Caco-2 (cell line): ENCODE data around the gene PODXL. TPM values are rescaled to one million over a fixed set of nuclear protein-coding genes. Genes with fewer than 3 reads are reported as not detected.

Source experiments
- BruUV-seq: library from RNA; stranded (reverse); fragments of 400-500 nt; replicated peaks from 2 replicates; lab custom pipeline; 2021; lab: Mats Ljungman, UMichigan
- CTCF ChIA-PET: fragments of 300-600 bp; sonication (Branson Sonifier 250); formaldehyde crosslinking; loops from one replicate; lab custom pipeline; 2022; ENCODE audit warnings: antibody characterized with exemption; lab: Charles Lee
- POLR2A ChIA-PET: fragments of 300-600 bp; sonication (Branson Sonifier 250); formaldehyde crosslinking; loops from one replicate; lab custom pipeline; 2022; ENCODE audit warnings: antibody characterized with exemption; lab: Charles Lee
- DNase-seq, 2 experiments: peaks; one replicate each; pipeline versions ENCODE4 v3.0.0 to v3.0.0-alpha.2; 2020 to 2022
- H3K27me3 ChIP-seq: replicated peaks from 2 replicates; pipeline ENCODE4 v1.6.0; 2011; ENCODE audit warnings: low read length; ENCODE audit not compliant: control insufficient read depth, insufficient read depth
- H3K36me3 ChIP-seq: 2 replicates; pipeline ENCODE4 v1.5.1; 2011; ENCODE audit warnings: low read length; ENCODE audit not compliant: control insufficient read depth, insufficient read depth
- H3K4me1 ChIP-seq: fragments of 250-450 bp; sonication (Bioruptor Pico); 2 replicates; pipeline ENCODE4 v1.5.1; 2020; ENCODE audit warnings: mild to moderate bottlenecking
- H3K4me3 ChIP-seq: 2 replicates; pipeline ENCODE4 v1.5.1; 2011; ENCODE audit warnings: low read depth, mild to moderate bottlenecking, control low read depth, low read length
- H3K9me3 ChIP-seq: fragments of 250-450 bp; sonication (Bioruptor Pico); 2 replicates; pipeline ENCODE4 v1.5.1; 2020; ENCODE audit warnings: mild to moderate bottlenecking, moderate library complexity
- H3K27ac Mint-ChIP-seq: one replicate; pipeline ENCODE4 v1.8.0; 2022; ENCODE audit warnings: mixed read lengths; ENCODE audit not compliant: unreplicated experiment
- H3K27me3 Mint-ChIP-seq: one replicate; pipeline ENCODE4 v1.8.0; 2022; ENCODE audit warnings: mixed read lengths; ENCODE audit not compliant: insufficient read depth, unreplicated experiment
- H3K36me3 Mint-ChIP-seq: one replicate; pipeline ENCODE4 v1.8.0; 2022; ENCODE audit warnings: mild to moderate bottlenecking, mixed read lengths; ENCODE audit not compliant: insufficient read depth, unreplicated experiment
- H3K4me1 Mint-ChIP-seq: one replicate; pipeline ENCODE4 v1.8.0; 2022; ENCODE audit warnings: low read depth, mixed read lengths; ENCODE audit not compliant: unreplicated experiment
- H3K4me3 Mint-ChIP-seq: one replicate; pipeline ENCODE4 v1.8.0; 2022; ENCODE audit warnings: mild to moderate bottlenecking, moderate library complexity, mixed read lengths; ENCODE audit not compliant: unreplicated experiment
- H3K9me3 Mint-ChIP-seq: one replicate; pipeline ENCODE4 v1.8.0; 2022; ENCODE audit warnings: mixed read lengths; ENCODE audit not compliant: unreplicated experiment
- intact Hi-C: fragments of 100-400 bp; cut with micrococcal nuclease; formaldehyde crosslinking; loops from one replicate; pipeline ENCODE4 v1.10.0; 2022; ENCODE audit not compliant: unreplicated experiment
- total RNA-seq: library from RNA; stranded (reverse); gene quantifications from 2 replicates; pipeline ENCODE4 v1.2.3, GENCODE V29; 2022
- TF ChIP-seq, protein P1 (sequence below), 2 experiments: fragments of 200-600 bp in 1 of 2; IDR thresholded peaks; 1 replicate in 1 of 2; 2 replicates in 1 of 2; pipeline versions ENCODE4 v1.5.1 to v1.8.0; 2011 to 2022; ENCODE audit warnings: antibody characterized with exemption in 1 of 2, control low read depth in 1 of 2, inconsistent platforms in 1 of 2, low read depth in 1 of 2, low read length in 1 of 2, mild to moderate bottlenecking in 1 of 2, moderate library complexity in 1 of 2; ENCODE audit not compliant: insufficient read depth in 1 of 2, severe bottlenecking in 1 of 2, unreplicated experiment in 1 of 2

PODXL gene
- total RNA-seq, 1 experiment from 2014 or later, result 278 TPM

GRCh38 chr7:131536361-131536849 is 20.0 kb downstream of the PODXL start:
- H3K4me1 Mint-ChIP-seq, result peaks cover 19% of the 10 kb centered on the region
- no peak overlapping the region for H3K27ac Mint-ChIP-seq
- H3K27me3 Mint-ChIP-seq, result no peaks in the 10 kb centered on the region
- Histone ChIP-seq H3K36me3 (no peaks in the 10 kb centered on the region), H3K27me3 (no peaks in the 10 kb centered on the region), H3K4me3 (no peak overlapping the region), H3K9me3 (no peaks in the 10 kb centered on the region), H3K4me1 (peaks cover 13% of the 10 kb centered on the region)
- H3K4me3 Mint-ChIP-seq, result no peak overlapping the region
- no peaks in the 10 kb centered on the region for H3K9me3 Mint-ChIP-seq
- intact Hi-C loops, result no loop called here
- CTCF ChIA-PET, result interaction anchor here (1.1 kb wide), 1 partner anchor 28 kb away, joined by 4 read pairs; no protein-coding TSS in a partner anchor
- BruUV-seq, result no TSS peak
- no peak for DNase-seq
- TF ChIP-seq, protein P1, sequence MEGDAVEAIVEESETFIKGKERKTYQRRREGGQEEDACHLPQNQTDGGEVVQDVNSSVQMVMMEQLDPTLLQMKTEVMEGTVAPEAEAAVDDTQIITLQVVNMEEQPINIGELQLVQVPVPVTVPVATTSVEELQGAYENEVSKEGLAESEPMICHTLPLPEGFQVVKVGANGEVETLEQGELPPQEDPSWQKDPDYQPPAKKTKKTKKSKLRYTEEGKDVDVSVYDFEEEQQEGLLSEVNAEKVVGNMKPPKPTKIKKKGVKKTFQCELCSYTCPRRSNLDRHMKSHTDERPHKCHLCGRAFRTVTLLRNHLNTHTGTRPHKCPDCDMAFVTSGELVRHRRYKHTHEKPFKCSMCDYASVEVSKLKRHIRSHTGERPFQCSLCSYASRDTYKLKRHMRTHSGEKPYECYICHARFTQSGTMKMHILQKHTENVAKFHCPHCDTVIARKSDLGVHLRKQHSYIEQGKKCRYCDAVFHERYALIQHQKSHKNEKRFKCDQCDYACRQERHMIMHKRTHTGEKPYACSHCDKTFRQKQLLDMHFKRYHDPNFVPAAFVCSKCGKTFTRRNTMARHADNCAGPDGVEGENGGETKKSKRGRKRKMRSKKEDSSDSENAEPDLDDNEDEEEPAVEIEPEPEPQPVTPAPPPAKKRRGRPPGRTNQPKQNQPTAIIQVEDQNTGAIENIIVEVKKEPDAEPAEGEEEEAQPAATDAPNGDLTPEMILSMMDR (IDR thresholded peaks at IDR 0.05; ENCODE audit: insufficient read depth in 1 of 2, low read depth in 1 of 2, low read length in 1 of 2, severe bottlenecking in 1 of 2, unreplicated experiment in 1 of 2), result no peak
- POLR2A ChIA-PET, result no interaction called here
- peaks cover 90% of the 10 kb centered on the region for H3K36me3 Mint-ChIP-seq

GRCh38 chr7:131533566-131534561 is 22.6 kb downstream of the PODXL start:
- POLR2A ChIA-PET, result no interaction called here
- Mint-ChIP-seq H3K36me3 (peaks cover 84% of the 10 kb centered on the region), H3K4me3 (no peak overlapping the region), H3K9me3 (no peaks in the 10 kb centered on the region), H3K27me3 (no peaks in the 10 kb centered on the region), H3K27ac (no peak overlapping the region), H3K4me1 (peaks cover 17% of the 10 kb centered on the region)
- CTCF ChIA-PET, result no interaction called here
- TF ChIP-seq, protein P1 (IDR thresholded peaks at IDR 0.05; ENCODE audit: insufficient read depth in 1 of 2, low read depth in 1 of 2, low read length in 1 of 2, severe bottlenecking in 1 of 2, unreplicated experiment in 1 of 2), result no peak
- H3K27me3 ChIP-seq, result no peaks in the 10 kb centered on the region
- BruUV-seq, result no TSS peak
- H3K4me1 ChIP-seq, result peaks cover 12% of the 10 kb centered on the region
- intact Hi-C loops, result no loop called here
- no peaks in the 10 kb centered on the region for H3K36me3 ChIP-seq
- H3K9me3 ChIP-seq, result no peaks in the 10 kb centered on the region
- H3K4me3 ChIP-seq, result no peak overlapping the region
- DNase-seq, result no peak

- no peak overlapping the region for H3K4me3 Mint-ChIP-seq
- Histone ChIP-seq H3K36me3 (no peaks in the 10 kb centered on the region), H3K4me3 (no peak overlapping the region), H3K4me1 (peaks cover 6% of the 10 kb centered on the region; the same call in 1 of the 2 replicates), H3K27me3 (no peaks in the 10 kb centered on the region), H3K9me3 (no peaks in the 10 kb centered on the region)
- TF ChIP-seq, protein P1 (IDR thresholded peaks at IDR 0.05; ENCODE audit: insufficient read depth in 1 of 2, low read depth in 1 of 2, low read length in 1 of 2, severe bottlenecking in 1 of 2, unreplicated experiment in 1 of 2), result no peak
- peaks cover 20% of the 10 kb centered on the region for H3K4me1 Mint-ChIP-seq
- no TSS peak for BruUV-seq
- no peaks in the 10 kb centered on the region for H3K9me3 Mint-ChIP-seq
- no peaks in the 10 kb centered on the region for H3K27me3 Mint-ChIP-seq
- peak overlapping the region; percentile 19 for H3K27ac Mint-ChIP-seq
- H3K36me3 Mint-ChIP-seq, result peaks cover 84% of the 10 kb centered on the region
- intact Hi-C loops, result no loop called here
- POLR2A ChIA-PET, result no interaction called here
- no peak for DNase-seq
- CTCF ChIA-PET, result no interaction called here
Measured at GRCh38 chr7:131533151-131533559, 23.3 kb downstream of the PODXL start.
